Measurements from ENCODE around the gene FSTL4. TPM values are rescaled to one million over a fixed set of nuclear protein-coding genes. Genes with fewer than 3 reads are reported as not detected.

The FSTL4 gene
- total and polyA plus RNA-seq, 12 donors, result 0.01 to 0.42 (median 0.38) TPM; not detected in 6

- no peak overlapping the region for H3K27ac ChIP-seq
- H3K4me1 ChIP-seq, result no peaks in the 10 kb centered on the region
- TF ChIP-seq, protein P1, sequence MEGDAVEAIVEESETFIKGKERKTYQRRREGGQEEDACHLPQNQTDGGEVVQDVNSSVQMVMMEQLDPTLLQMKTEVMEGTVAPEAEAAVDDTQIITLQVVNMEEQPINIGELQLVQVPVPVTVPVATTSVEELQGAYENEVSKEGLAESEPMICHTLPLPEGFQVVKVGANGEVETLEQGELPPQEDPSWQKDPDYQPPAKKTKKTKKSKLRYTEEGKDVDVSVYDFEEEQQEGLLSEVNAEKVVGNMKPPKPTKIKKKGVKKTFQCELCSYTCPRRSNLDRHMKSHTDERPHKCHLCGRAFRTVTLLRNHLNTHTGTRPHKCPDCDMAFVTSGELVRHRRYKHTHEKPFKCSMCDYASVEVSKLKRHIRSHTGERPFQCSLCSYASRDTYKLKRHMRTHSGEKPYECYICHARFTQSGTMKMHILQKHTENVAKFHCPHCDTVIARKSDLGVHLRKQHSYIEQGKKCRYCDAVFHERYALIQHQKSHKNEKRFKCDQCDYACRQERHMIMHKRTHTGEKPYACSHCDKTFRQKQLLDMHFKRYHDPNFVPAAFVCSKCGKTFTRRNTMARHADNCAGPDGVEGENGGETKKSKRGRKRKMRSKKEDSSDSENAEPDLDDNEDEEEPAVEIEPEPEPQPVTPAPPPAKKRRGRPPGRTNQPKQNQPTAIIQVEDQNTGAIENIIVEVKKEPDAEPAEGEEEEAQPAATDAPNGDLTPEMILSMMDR (IDR thresholded peaks at IDR 0.05), result no peak
- H3K27me3 ChIP-seq, result peaks cover 0 to 18% (median 10%) of the 10 kb centered on the region in 7 donors
- 45 to 63% methylated on average over 4 of the region's 4 CpGs for WGBS, 2 donors
- H3K9me3 ChIP-seq, result no peaks in the 10 kb centered on the region
- H3K4me3 ChIP-seq, result no peak overlapping the region
- ATAC-seq, result no peak
- no peak for DNase-seq
- no peaks in the 10 kb centered on the region for H3K36me3 ChIP-seq
- intact Hi-C loops (cut with DNase I), result no loop called here
Measured at GRCh38 chr5:133564921-133565565, 47.3 kb downstream of the FSTL4 start.

- peaks cover 0 to 22% (median 10%) of the 10 kb centered on the region in 7 donors for H3K27me3 ChIP-seq
- no peaks in the 10 kb centered on the region for H3K36me3 ChIP-seq
- ATAC-seq, result no peak
- TF ChIP-seq, protein P1 (IDR thresholded peaks at IDR 0.05), result no peak
- WGBS, 2 donors, result 72 to 73% methylated on average over 10 of the region's 10 CpGs
- H3K4me1 ChIP-seq, result no peaks in the 10 kb centered on the region
- H3K27ac ChIP-seq, result no peak overlapping the region
- no peak overlapping the region for H3K4me3 ChIP-seq
- H3K9me3 ChIP-seq, result no peaks in the 10 kb centered on the region
- intact Hi-C loops (cut with DNase I), result no loop called here
- no peak for DNase-seq
Measured at GRCh38 chr5:133562554-133562953, 49.8 kb downstream of the FSTL4 start.

DNA sequence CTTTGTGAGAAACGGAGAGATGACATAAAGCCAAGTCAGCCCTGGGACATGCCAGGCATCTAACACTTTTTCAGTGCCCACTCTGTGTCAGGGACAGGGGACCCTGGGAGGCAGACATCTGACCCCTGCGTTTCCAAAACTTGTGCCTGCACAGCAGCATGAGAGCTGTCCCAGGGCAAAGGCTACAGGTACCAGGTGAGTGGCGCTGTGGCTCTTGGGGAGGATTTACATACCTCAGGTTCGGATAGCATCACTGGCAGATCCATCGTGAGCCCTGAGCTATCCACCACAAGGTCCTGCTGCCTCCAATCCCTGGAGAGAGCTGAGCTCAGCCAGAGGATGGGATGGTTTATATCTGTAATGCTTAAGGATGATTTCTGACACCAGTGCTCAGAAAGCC lies 52.4 kb downstream of the FSTL4 start:
- Histone ChIP-seq H3K36me3 (no peaks in the 10 kb centered on the region), H3K4me3 (no peak overlapping the region), H3K4me1 (no peaks in the 10 kb centered on the region), H3K27me3 (peaks cover 0 to 34% (median 10%) of the 10 kb centered on the region in 7 donors), H3K9me3 (no peaks in the 10 kb centered on the region), H3K27ac (no peak overlapping the region)
- ATAC-seq (no peak), DNase-seq (no peak)
- TF ChIP-seq, protein P1 (IDR thresholded peaks at IDR 0.05), result no peak
- WGBS, 2 donors, result 54 to 66% methylated on average over 5 of the region's 5 CpGs
- intact Hi-C loops (cut with DNase I), result loop anchor here in 2 of 10 donors (10.0 kb wide), 1 partner anchor 305 kb away; no protein-coding TSS in a partner anchor

DNA sequence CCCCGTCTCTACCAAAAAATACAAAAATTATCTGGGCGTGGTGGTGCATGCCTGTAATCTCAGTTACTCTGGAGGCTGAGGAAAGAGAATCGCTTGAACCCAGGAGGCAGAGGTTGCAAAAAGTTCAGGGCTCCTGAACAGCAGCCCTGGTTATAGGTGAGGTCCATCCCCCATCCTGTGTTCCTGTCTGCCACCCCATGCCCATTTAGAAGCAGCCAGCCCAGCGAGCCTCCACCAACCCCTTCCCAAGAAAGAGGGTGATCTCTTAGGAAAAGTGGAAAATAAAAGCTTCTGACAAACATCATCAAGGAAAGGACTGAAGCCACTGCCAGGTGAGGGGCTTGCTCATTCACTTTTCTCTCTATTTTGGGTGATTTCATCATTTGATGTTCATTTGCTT lies 55.8 kb downstream of the FSTL4 start:
- Histone ChIP-seq H3K27ac (no peak overlapping the region), H3K4me1 (no peaks in the 10 kb centered on the region), H3K36me3 (no peaks in the 10 kb centered on the region), H3K27me3 (peaks cover 0 to 46% (median 32%) of the 10 kb centered on the region in 7 donors), H3K9me3 (no peaks in the 10 kb centered on the region), H3K4me3 (no peak overlapping the region)
- no peak for DNase-seq
- TF ChIP-seq, protein P1 (IDR thresholded peaks at IDR 0.05), result no peak
- intact Hi-C loops (cut with DNase I), result loop anchor here in 2 of 10 donors (10.0 kb wide), 1 partner anchor 308 kb away; no protein-coding TSS in a partner anchor
- WGBS, 2 donors, result 73 to 74% methylated on average over 4 of the region's 4 CpGs
- ATAC-seq, result no peak

All from heart right ventricle (tissue), 16 donors.